HG02938 (cell line): Measurements from ENCODE around the gene CDT1.

Source experiments
- ATAC-seq: cut with Tn5 transposase; IDR thresholded peaks from one replicate; pipeline ENCODE4 v1.9.1; 2021; ENCODE audit warnings: mild to moderate bottlenecking, moderate library complexity; ENCODE audit not compliant: unreplicated experiment

Gene CDT1

DNA sequence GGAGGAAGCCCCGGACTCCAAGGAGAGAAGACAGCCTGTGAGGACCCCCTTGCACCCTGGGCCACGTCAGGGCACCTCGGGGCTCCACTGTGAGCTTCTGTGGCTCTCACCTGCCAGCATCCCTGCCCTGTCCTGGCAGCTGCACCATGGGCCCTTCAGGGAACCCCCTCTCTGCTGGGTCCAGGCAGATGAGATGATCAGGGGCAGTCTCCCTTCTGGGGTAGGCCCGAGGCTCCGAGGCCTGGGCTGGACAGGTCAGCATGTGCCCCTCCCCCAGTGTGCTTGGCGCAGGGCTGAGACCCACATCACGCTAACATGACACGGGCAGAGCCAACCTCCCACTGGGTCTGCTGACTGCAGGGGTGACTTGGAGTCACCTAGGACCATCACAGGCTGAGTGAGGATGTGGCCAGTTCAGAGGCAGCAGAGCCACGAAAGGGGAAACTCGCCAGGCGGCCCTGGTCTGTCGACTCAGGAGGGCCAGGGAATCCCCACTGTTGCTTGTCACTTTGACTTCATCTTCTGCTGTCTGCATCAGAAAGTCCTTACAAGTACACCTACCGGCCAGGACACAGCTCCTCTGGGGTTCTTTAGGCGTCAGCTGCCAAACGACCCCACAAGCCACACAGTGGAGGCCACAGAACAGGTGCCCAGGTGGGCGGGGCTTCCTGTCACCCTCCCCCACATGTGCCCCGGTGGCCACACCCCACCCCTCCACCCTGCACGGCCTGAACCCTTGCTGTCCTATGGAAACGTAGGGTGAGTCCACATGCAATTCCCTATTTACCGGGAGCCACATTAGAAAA is 50.9 kb downstream of the CDT1 start:
- no peak for ATAC-seq

DNA sequence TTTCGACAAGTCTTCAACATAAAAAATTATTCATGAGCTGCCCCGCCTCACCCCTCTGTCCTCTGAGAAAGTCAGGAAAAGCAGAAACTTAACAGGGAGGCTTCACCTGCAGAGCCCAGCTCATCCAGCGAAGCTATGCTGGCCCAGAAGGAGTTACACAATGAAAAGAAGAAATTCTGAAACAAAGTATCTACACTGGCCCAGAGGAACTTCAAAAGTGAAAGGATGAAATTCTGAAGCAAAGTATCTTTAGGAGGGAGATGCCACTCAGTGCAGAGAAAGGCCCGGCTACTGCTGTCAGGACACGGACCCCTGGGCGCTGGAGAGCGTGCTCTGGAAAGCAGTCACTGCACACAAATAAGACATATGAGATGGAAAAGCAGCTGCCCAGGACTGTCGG is 51.6 kb downstream of the CDT1 start:
- no peak for ATAC-seq

DNA sequence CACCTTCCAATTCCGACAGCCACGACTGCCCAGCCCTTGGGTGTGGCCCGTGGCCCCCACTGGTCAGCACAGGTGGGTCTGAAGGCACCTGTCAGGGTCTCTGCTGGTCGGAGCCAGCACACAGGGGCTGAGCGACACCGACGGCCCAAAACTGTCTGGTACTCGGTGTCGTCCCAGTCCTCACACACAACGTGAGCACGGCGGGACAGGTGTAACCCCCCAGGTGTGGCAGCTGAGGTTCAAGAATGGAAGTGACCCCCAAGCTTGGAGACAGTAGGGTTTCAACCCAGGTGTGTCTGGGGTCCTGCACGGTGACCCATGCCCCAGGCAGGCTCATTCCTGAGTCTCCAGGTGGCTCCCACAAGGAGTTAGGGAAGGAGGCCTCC is 52.1 kb downstream of the CDT1 start:
- no peak for ATAC-seq

DNA sequence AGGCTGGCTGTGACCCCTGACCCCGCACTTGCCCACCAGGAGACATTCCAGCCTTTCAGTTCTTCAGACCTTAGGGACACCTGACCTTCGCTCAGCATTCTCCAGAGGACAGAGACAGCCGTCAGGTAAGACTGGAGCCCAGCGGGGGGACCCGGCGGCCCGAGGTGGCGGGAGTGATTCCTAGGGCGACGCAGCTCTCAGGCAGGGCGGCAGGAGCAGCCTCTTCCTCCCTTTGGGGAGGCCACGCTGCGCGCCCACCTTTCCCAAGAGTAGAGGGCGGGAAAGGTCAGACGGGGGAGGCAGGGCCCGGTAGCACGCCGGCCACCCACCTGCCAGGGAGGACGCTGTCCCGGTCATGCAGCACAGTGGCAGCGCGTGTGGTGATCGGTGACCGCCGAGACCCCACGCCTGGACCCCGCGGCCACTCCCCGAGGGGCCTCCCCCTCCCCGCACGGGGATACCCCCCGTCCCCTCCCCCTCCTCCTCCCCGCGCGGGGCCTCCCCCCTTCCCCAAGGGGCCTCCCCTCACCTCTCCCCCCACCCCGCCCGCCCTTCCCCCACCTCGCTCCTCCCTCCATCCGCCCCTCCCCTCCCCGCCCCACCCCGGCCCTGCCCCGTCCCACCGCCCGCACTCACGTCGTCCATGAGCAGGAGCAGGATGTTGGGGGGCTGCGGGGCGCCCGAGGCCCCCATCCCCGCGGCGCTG is 52.7 kb downstream of the CDT1 start:
- ATAC-seq, result peak; percentile 14

DNA sequence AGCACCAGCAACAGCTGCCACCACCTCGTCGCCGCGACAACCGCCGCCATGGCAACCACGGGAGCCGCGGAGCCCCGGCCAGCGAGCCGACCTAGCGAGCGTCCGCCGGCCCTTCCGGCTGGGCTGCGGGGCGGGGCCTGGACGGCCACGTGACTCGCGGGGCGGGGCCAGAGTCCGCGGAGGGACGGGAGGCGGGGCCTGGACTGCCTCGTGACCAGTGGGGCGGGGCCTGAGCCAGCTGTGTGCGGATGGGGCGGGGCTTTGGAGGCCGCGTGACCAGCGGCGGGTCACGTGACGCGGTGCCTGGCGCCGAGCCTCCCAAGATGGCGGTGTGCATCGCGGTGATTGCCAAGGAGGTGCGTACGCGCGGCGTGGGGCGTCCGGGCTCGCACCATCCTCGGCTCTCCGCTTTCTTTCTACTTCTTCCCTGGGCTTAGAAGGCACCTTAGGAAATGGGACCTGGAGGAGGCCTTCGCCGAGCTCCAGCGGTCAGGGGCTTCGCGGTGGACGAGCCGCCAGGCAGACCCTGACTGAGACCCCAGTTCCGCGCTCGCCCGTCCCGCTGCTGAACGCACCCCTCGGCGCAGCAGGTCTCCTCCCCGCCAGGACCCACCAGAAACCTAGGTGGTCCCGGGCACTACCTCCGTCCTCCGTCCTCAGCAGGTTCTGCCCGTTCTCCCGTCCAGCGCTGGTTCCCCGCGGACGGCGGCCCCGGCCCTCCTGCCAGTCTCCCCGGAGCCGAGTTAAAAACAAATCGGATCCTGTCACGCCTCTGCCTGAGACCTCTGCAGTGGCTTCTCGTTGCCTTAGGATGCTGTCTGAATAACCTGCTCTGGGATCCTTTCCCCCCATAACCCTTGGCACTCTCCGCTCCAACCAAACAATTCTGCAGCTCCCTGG is 53.5 kb downstream of the CDT1 start, which contains the start of the genes GALNS and TRAPPC2L:
Gene GALNS, minus strand, starts transcription at position 120 of the 900 bp plus-strand sequence. Its CDS starts 70 bp downstream, at position 50.
Gene TRAPPC2L, plus strand, starts transcription at position 300 of the 900 bp plus-strand sequence. Its CDS starts 24 bp downstream, at position 324.
- peak; percentile 66 for ATAC-seq

DNA sequence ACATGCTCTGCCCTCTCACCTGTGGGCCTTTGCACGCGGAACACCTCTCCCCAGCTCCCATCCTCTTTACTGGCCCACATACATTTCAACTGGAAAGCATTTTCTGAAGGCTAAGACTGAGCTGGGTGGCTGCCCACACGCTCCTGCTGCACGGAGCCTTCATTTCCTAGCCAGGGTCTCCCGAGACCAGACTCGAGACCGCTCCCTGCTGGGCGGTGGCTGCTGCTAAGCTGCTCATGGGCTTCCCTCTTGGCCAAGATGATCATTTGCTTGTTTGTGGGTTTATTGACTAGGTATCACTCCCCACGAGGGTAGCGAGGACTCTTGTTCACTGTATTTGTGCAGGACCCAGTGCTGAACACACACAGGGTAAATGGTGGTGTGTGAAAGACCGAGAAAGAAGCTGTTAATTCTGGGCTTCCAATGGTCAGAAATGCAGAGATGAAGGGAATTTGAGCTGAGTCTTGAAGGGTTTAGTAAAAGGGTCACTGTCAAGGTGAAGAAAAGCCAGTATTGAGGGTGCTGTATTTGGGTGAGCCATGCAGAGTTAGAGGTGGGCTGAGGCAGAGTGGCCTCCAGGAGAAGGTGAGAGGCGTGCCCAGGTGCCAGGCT is 54.2 kb downstream of the CDT1 start:
- ATAC-seq, result no peak
